HepG2 (cell line): ENCODE data around the gene CYSTM1. TPM values are rescaled to one million over a fixed set of nuclear protein-coding genes. Genes with fewer than 3 reads are reported as not detected.

ENCODE experiments used
- CCDC6 ChIP-seq: sonication (generic); formaldehyde crosslinking; IDR thresholded peaks from 2 replicates; pipeline ENCODE4 v1.8.1; 2022; ENCODE audit warnings: mild to moderate bottlenecking, missing genetic modification reagents, moderate library complexity
- CHD4 ChIP-seq: fragments of 200-600 bp; sonication (generic); IDR thresholded peaks from 2 replicates; pipeline ENCODE4 v1.7.0; 2017; ENCODE audit warnings: mild to moderate bottlenecking, low read length, borderline replicate concordance
- DR1 ChIP-seq: sonication (generic); formaldehyde crosslinking; IDR thresholded peaks from 2 replicates; pipeline ENCODE4 v1.8.0; 2021; ENCODE audit warnings: mild to moderate bottlenecking, missing genetic modification reagents, inconsistent platforms
- HNRNPK ChIP-seq: fragments of 200-400 bp; formaldehyde crosslinking; IDR thresholded peaks from 2 replicates; pipeline ENCODE4 v1.6.1; 2018; ENCODE audit warnings: low read length, low read depth, moderate library complexity, mild to moderate bottlenecking; ENCODE audit not compliant: poor library complexity, severe bottlenecking
- PHF5A ChIP-seq: IDR thresholded peaks from one replicate; pipeline ENCODE4 v1.6.1; 2018; ENCODE audit warnings: low read depth, missing genetic modification reagents; ENCODE audit not compliant: unreplicated experiment
- RXRA ChIP-seq: sonication (generic); formaldehyde crosslinking; IDR thresholded peaks from 2 replicates; pipeline ENCODE4 v1.5.1; 2020; ENCODE audit warnings: missing genetic modification reagents
- ZNF329 ChIP-seq: sonication (generic); formaldehyde crosslinking; IDR thresholded peaks from 2 replicates; pipeline ENCODE4 v1.9.0; 2021; ENCODE audit warnings: low read depth, mild to moderate bottlenecking, missing genetic modification reagents
- ZNF577 ChIP-seq: sonication (generic); formaldehyde crosslinking; IDR thresholded peaks from 2 replicates; pipeline ENCODE4 v1.4.0; 2020; ENCODE audit warnings: mild to moderate bottlenecking, low read depth, missing genetic modification reagents, borderline replicate concordance
- ZNF747 ChIP-seq: sonication (generic); formaldehyde crosslinking; IDR thresholded peaks from 2 replicates; pipeline ENCODE4 v1.8.1; 2023; ENCODE audit warnings: missing genetic modification reagents, mild to moderate bottlenecking, borderline replicate concordance
- ZNF75D ChIP-seq: sonication (generic); formaldehyde crosslinking; IDR thresholded peaks from 2 replicates; pipeline ENCODE4 v1.8.1; 2023; ENCODE audit warnings: missing genetic modification reagents, mild to moderate bottlenecking, borderline replicate concordance
- ZSCAN25 ChIP-seq: sonication (generic); formaldehyde crosslinking; IDR thresholded peaks from 2 replicates; pipeline ENCODE4 v1.8.0; 2022; ENCODE audit warnings: mild to moderate bottlenecking, missing genetic modification reagents
- polyA plus RNA-seq, 8 experiments: library from polyadenylated mRNA; depleted of rRNA in 3 of 8; stranded (reverse) in 7 of 8; unstranded in 1 of 8; fragments of >200 nt; fragmentation: Illumina TruSeq in 4 of 8; extraction: Trizol in 4 of 8; gene quantifications; 2 replicates each; pipeline versions ENCODE4 v1.2.1 to v1.2.3, GENCODE V29; 2011 to 2016; ENCODE audit warnings: low read depth in 4 of 8, missing spikeins in 1 of 8, mixed read lengths in 1 of 8; ENCODE audit not compliant: insufficient read depth in 1 of 8
- total RNA-seq, 5 experiments: library from RNA; depleted of rRNA; stranded (reverse); fragments of >200 nt; fragmentation: Illumina TruSeq; extraction: Trizol; gene quantifications; 2 replicates each; pipeline ENCODE4 v1.2.3, GENCODE V29; 2016; ENCODE audit warnings: low read depth in 1 of 5
- TF ChIP-seq, protein P1 (sequence below): sonication (generic); formaldehyde crosslinking; IDR thresholded peaks from 2 replicates; pipeline ENCODE4 v1.8.1; 2022; ENCODE audit warnings: low read depth, mild to moderate bottlenecking, missing genetic modification reagents
- TF ChIP-seq, protein P2 (sequence below): sonication (generic); formaldehyde crosslinking; conservative IDR thresholded peaks from 2 replicates; pipeline ENCODE4 v1.8.0; 2022; ENCODE audit warnings: low read depth, missing genetic modification reagents
- TF ChIP-seq, protein P3 (sequence below): sonication (generic); formaldehyde crosslinking; IDR thresholded peaks from 2 replicates; pipeline ENCODE4 v1.8.1; 2023; ENCODE audit warnings: mild to moderate bottlenecking, missing genetic modification reagents
- TF ChIP-seq, protein P4 (sequence below): sonication (generic); formaldehyde crosslinking; IDR thresholded peaks from 2 replicates; pipeline ENCODE4 v1.5.1; 2020; ENCODE audit warnings: mild to moderate bottlenecking, missing genetic modification reagents, moderate library complexity
- TF ChIP-seq, protein P5 (sequence below): sonication (generic); formaldehyde crosslinking; IDR thresholded peaks from 2 replicates; pipeline ENCODE4 v1.5.1; 2020; ENCODE audit warnings: mild to moderate bottlenecking, moderate library complexity, missing genetic modification reagents
- TF ChIP-seq, protein P6 (sequence below): IDR thresholded peaks from 2 replicates; pipeline ENCODE4 v1.6.1; 2016; ENCODE audit warnings: low read depth

The CYSTM1 gene
- total and polyA plus RNA-seq, 2 of the 13 experiments (the other 11 are each of a cell fraction or from before 2014, with no cell fraction given): 40.0 to 73.4 TPM

DNA sequence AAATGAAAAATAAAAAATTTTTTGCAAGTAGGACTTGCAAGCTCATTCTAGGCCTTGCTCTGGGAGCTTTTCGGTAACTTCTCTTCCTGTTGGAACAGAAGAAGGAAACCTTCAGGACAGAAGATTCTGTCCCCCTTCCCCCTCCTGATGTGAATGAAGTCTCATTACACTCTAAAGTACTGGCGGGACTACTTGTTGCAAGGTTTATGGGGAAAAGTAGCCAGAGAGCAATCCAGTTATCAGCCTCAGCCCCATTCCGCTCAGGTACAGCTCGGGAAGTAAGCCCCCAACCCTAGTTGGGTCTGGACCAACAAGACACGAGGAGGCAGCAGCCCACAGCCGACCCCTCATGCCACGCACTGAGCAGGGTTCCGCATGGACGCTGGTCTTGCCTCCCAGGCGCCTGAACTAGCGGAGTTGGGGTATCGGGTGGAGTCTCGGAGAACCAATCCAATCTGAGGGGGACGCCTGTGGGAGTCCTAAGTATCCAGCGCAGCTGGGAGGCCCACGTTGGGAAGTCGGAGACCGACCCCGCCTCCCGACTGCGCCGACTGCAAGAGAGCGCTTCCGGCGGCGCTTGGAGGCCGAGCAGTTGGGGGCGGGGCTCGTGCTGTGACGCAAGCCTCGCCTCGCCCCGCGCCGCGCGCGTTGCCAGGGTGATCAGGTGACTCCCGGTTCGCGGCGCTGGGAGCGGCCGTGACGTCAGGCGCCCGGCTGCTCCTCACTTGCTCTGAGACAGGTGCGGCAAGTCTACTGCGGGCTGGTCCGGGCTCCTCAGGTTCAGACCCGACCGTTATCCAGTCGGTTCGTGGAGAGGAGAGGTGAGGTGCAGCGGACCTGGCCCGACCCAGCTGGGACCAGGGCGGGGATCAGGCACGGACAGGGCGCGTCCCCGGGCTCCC lies at the start of gene CYSTM1 (continued):
- TF ChIP-seq, protein P1, sequence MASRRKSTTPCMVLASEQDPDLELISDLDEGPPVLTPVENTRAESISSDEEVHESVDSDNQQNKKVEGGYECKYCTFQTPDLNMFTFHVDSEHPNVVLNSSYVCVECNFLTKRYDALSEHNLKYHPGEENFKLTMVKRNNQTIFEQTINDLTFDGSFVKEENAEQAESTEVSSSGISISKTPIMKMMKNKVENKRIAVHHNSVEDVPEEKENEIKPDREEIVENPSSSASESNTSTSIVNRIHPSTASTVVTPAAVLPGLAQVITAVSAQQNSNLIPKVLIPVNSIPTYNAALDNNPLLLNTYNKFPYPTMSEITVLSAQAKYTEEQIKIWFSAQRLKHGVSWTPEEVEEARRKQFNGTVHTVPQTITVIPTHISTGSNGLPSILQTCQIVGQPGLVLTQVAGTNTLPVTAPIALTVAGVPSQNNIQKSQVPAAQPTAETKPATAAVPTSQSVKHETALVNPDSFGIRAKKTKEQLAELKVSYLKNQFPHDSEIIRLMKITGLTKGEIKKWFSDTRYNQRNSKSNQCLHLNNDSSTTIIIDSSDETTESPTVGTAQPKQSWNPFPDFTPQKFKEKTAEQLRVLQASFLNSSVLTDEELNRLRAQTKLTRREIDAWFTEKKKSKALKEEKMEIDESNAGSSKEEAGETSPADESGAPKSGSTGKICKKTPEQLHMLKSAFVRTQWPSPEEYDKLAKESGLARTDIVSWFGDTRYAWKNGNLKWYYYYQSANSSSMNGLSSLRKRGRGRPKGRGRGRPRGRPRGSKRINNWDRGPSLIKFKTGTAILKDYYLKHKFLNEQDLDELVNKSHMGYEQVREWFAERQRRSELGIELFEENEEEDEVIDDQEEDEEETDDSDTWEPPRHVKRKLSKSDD (CRISPR knock-in tag): peak; percentile 92; the same call in 1 of the 2 replicates
- TF ChIP-seq, protein P2, sequence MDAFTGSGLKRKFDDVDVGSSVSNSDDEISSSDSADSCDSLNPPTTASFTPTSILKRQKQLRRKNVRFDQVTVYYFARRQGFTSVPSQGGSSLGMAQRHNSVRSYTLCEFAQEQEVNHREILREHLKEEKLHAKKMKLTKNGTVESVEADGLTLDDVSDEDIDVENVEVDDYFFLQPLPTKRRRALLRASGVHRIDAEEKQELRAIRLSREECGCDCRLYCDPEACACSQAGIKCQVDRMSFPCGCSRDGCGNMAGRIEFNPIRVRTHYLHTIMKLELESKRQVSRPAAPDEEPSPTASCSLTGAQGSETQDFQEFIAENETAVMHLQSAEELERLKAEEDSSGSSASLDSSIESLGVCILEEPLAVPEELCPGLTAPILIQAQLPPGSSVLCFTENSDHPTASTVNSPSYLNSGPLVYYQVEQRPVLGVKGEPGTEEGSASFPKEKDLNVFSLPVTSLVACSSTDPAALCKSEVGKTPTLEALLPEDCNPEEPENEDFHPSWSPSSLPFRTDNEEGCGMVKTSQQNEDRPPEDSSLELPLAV: no peak
- TF ChIP-seq PHF5A (CRISPR knock-in tag) (no peak), CHD4 (no peak), ZNF75D (CRISPR knock-in tag) (no peak), ZSCAN25 (CRISPR knock-in tag) (no peak), ZNF329 (no peak; the same call in 1 of the 2 replicates), RXRA (CRISPR knock-in tag) (no peak; the same call in 1 of the 2 replicates), CCDC6 (CRISPR knock-in tag) (peak; percentile 12; the same call in 1 of the 2 replicates), DR1 (CRISPR knock-in tag) (no peak), HNRNPK (no peak), ZNF577 (no peak), ZNF747 (CRISPR knock-in tag) (peak; percentile 73; the same call in 1 of the 2 replicates)
- TF ChIP-seq, protein P3, sequence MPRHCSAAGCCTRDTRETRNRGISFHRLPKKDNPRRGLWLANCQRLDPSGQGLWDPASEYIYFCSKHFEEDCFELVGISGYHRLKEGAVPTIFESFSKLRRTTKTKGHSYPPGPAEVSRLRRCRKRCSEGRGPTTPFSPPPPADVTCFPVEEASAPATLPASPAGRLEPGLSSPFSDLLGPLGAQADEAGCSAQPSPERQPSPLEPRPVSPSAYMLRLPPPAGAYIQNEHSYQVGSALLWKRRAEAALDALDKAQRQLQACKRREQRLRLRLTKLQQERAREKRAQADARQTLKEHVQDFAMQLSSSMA (CRISPR knock-in tag): no peak; the same call in 1 of the 2 replicates
- TF ChIP-seq, protein P4, sequence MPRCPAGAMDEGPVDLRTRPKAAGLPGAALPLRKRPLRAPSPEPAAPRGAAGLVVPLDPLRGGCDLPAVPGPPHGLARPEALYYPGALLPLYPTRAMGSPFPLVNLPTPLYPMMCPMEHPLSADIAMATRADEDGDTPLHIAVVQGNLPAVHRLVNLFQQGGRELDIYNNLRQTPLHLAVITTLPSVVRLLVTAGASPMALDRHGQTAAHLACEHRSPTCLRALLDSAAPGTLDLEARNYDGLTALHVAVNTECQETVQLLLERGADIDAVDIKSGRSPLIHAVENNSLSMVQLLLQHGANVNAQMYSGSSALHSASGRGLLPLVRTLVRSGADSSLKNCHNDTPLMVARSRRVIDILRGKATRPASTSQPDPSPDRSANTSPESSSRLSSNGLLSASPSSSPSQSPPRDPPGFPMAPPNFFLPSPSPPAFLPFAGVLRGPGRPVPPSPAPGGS: no peak; the same call in 1 of the 2 replicates
- TF ChIP-seq, protein P5, sequence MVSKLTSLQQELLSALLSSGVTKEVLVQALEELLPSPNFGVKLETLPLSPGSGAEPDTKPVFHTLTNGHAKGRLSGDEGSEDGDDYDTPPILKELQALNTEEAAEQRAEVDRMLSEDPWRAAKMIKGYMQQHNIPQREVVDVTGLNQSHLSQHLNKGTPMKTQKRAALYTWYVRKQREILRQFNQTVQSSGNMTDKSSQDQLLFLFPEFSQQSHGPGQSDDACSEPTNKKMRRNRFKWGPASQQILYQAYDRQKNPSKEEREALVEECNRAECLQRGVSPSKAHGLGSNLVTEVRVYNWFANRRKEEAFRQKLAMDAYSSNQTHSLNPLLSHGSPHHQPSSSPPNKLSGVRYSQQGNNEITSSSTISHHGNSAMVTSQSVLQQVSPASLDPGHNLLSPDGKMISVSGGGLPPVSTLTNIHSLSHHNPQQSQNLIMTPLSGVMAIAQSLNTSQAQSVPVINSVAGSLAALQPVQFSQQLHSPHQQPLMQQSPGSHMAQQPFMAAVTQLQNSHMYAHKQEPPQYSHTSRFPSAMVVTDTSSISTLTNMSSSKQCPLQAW (CRISPR knock-in tag): peak; percentile 46; the same call in 1 of the 2 replicates
- TF ChIP-seq, protein P6, sequence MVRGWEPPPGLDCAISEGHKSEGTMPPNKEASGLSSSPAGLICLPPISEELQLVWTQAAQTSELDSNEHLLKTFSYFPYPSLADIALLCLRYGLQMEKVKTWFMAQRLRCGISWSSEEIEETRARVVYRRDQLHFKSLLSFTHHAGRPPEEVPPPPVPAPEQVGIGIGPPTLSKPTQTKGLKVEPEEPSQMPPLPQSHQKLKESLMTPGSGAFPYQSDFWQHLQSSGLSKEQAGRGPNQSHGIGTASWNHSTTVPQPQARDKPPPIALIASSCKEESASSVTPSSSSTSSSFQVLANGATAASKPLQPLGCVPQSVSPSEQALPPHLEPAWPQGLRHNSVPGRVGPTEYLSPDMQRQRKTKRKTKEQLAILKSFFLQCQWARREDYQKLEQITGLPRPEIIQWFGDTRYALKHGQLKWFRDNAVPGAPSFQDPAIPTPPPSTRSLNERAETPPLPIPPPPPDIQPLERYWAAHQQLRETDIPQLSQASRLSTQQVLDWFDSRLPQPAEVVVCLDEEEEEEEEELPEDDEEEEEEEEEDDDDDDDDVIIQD (CRISPR knock-in tag): 0 out of 2 replicates have a peak, but pooled peaks have one; percentile 33
